PC-3 (cell line): ENCODE measurements around the gene RAB17. TPM values are rescaled to one million over a fixed set of nuclear protein-coding genes. Genes with fewer than 3 reads are reported as not detected.

Source experiments
- ATAC-seq: fragments of 200-7000 bp; cut with Tn5 transposase; 2 replicates; pipeline ENCODE4 v1.9.1; 2020; ENCODE audit warnings: mild to moderate bottlenecking, moderate library complexity
- BruUV-seq: library from RNA; stranded (reverse); fragments of 400-500 nt; replicated peaks from 2 replicates; lab custom pipeline; 2021; lab: Mats Ljungman, UMichigan
- CTCF ChIA-PET: fragments of 300-600 bp; sonication (Branson Sonifier 250); formaldehyde crosslinking; loops from one replicate; lab custom pipeline; 2022; ENCODE audit warnings: antibody characterized with exemption; lab: Charles Lee
- POLR2A ChIA-PET: fragments of 300-600 bp; sonication (Branson Sonifier 250); formaldehyde crosslinking; loops from one replicate; lab custom pipeline; 2022; ENCODE audit warnings: antibody characterized with exemption; ENCODE audit not compliant: unreplicated experiment; lab: Charles Lee
- DNase-seq: peaks from one replicate; pipeline ENCODE4 v3.0.0-alpha.2; 2015
- H2AFZ ChIP-seq: fragments of 300-600 bp; sonication (generic); 2 replicates; pipeline ENCODE4 v1.6.0; 2016; ENCODE audit warnings: antibody characterized with exemption, low read length
- H3F3A ChIP-seq: fragments of 300-600 bp; sonication (generic); one replicate; pipeline ENCODE4 v1.6.0; 2017; ENCODE audit warnings: antibody characterized with exemption, low read length, control low read depth, mild to moderate bottlenecking; ENCODE audit not compliant: unreplicated experiment
- H3K27ac ChIP-seq: fragments of 300-600 bp; sonication (generic); 2 replicates; pipeline ENCODE4 v1.5.1; 2016; ENCODE audit warnings: mild to moderate bottlenecking, low read length
- H3K27me3 ChIP-seq: fragments of 300-600 bp; sonication (generic); 2 replicates; pipeline ENCODE4 v1.6.1; 2016; ENCODE audit warnings: low read length, mixed read lengths
- H3K36me3 ChIP-seq: fragments of 300-600 bp; sonication (generic); 2 replicates; pipeline ENCODE4 v1.6.1; 2016; ENCODE audit warnings: low read depth, mixed run types, low read length, mixed read lengths
- H3K4me1 ChIP-seq: fragments of 300-600 bp; sonication (generic); 2 replicates; pipeline ENCODE4 v1.5.1; 2016; ENCODE audit warnings: low read length; ENCODE audit not compliant: insufficient read depth
- H3K4me2 ChIP-seq: fragments of 300-600 bp; sonication (generic); 2 replicates; pipeline ENCODE4 v1.6.0; 2016; ENCODE audit warnings: low read length
- H3K4me3 ChIP-seq: fragments of 300-600 bp; sonication (generic); 2 replicates; pipeline ENCODE4 v1.5.1; 2016; ENCODE audit warnings: mild to moderate bottlenecking, low read length, mixed read lengths
- H3K79me2 ChIP-seq: fragments of 300-600 bp; sonication (generic); 2 replicates; pipeline ENCODE4 v1.6.1; 2017; ENCODE audit warnings: low read length, mixed read lengths
- H3K9ac ChIP-seq: fragments of 300-600 bp; sonication (generic); 2 replicates; pipeline ENCODE4 v1.6.0; 2016; ENCODE audit warnings: mild to moderate bottlenecking, low read length
- H3K9me2 ChIP-seq: fragments of 300-600 bp; sonication (generic); replicated peaks from 2 replicates; pipeline ENCODE4 v1.6.1; 2016; ENCODE audit warnings: mixed run types, low read length, mixed read lengths
- H3K9me3 ChIP-seq: fragments of 300-600 bp; sonication (generic); 2 replicates; pipeline ENCODE4 v1.6.1; 2016; ENCODE audit warnings: low read length, mixed read lengths
- H4K20me1 ChIP-seq: fragments of 300-600 bp; sonication (generic); 2 replicates; pipeline ENCODE4 v1.6.1; 2016; ENCODE audit warnings: low read length, mixed read lengths
- EZH2 ChIP-seq: fragments of 300-600 bp; sonication (generic); IDR thresholded peaks from one replicate; pipeline ENCODE4 v1.6.1; 2017; ENCODE audit warnings: antibody characterized with exemption, mild to moderate bottlenecking, low read length; ENCODE audit not compliant: unreplicated experiment
- EZH2phosphoT487 ChIP-seq: fragments of 300-600 bp; sonication (generic); IDR thresholded peaks from 2 replicates; pipeline ENCODE4 v1.6.1; 2018; ENCODE audit warnings: mild to moderate bottlenecking, antibody characterized with exemption, low read length, borderline replicate concordance
- intact Hi-C: fragments of 100-400 bp; cut with micrococcal nuclease; formaldehyde crosslinking; loops from 2 replicates; pipeline ENCODE4 v1.9.0; 2023
- total RNA-seq: library from RNA; depleted of rRNA; stranded (reverse); fragments of >200 nt; gene quantifications from 2 replicates; pipeline ENCODE4 v1.2.3, GENCODE V29; 2014
- TF ChIP-seq, protein P1 (sequence below): fragments of 300-600 bp; sonication (generic); conservative IDR thresholded peaks from 2 replicates; pipeline ENCODE4 v1.5.1; 2017; ENCODE audit warnings: antibody characterized with exemption, low read depth, mild to moderate bottlenecking, low read length

RAB17 gene
- total RNA-seq, 1 experiment from 2014 or later, result 28.9 TPM

DNA sequence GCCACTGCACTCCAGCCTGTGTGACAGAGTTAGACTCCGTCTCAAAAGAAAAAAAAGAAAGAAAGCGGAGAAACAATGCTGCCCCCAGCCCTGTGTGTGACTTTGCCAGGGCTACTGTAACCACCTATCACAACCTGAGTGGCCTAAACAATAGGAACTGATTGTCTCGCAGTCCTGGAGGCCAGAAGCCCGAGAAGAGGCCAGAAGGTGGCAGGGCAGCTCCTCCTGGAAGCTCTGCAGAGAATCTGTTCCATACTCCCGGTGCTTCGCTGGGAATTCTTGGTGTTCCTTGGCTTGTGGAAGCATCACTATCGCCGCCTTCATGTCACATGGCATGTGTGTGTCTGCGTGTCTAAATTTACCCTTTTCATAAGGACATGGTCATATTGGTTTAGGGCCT, 14.4 kb upstream of the RAB17 start:
- ATAC-seq, result peak; percentile 68
- no peak overlapping the region for H3K27ac ChIP-seq

DNA sequence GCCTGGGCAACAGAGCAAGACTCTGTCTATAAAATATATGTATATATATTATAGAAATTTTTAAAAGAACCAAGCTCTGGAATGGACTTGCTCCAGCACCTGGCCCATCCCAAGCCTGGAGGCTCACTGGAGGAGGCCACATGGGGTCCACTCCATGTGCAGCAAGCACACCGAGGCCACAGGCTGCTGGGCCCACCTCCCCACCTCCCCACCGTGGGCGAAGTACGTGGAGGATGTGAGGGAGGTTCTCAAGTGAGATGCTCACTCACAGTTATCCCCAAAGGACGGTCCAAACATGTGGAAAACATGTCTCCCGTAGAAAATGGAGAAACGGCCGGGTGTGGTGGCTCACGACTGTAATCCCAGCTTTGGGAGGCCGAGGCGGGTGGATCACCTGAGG, 13.9 kb upstream of the RAB17 start:
- no peaks in the 10 kb centered on the region for H3K36me3 ChIP-seq
- CTCF ChIA-PET, result no interaction called here
- no peak for TF ChIP-seq EZH2phosphoT487

More for the DNA sequence above, 14.4 kb upstream of the RAB17 start:
- peak; percentile 30 for DNase-seq
- H3K4me1 ChIP-seq, result 0 out of 2 replicates have a peak, but pooled peaks cover 4% of the 10 kb centered on the region
- H4K20me1 ChIP-seq, result no peaks in the 10 kb centered on the region
- ChIA-PET CTCF (no interaction called here), POLR2A (interaction anchor here (0.6 kb wide), 1 partner anchor 407 kb away, joined by 5 read pairs; no protein-coding TSS in a partner anchor)
- no peaks in the 10 kb centered on the region for H3K9me3 ChIP-seq
- TF ChIP-seq EZH2phosphoT487 (no peak), EZH2 (no peak)
- TF ChIP-seq, protein P1, sequence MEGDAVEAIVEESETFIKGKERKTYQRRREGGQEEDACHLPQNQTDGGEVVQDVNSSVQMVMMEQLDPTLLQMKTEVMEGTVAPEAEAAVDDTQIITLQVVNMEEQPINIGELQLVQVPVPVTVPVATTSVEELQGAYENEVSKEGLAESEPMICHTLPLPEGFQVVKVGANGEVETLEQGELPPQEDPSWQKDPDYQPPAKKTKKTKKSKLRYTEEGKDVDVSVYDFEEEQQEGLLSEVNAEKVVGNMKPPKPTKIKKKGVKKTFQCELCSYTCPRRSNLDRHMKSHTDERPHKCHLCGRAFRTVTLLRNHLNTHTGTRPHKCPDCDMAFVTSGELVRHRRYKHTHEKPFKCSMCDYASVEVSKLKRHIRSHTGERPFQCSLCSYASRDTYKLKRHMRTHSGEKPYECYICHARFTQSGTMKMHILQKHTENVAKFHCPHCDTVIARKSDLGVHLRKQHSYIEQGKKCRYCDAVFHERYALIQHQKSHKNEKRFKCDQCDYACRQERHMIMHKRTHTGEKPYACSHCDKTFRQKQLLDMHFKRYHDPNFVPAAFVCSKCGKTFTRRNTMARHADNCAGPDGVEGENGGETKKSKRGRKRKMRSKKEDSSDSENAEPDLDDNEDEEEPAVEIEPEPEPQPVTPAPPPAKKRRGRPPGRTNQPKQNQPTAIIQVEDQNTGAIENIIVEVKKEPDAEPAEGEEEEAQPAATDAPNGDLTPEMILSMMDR, result peak; percentile 47
- H3K79me2 ChIP-seq, result no peaks in the 10 kb centered on the region
- H3K9ac ChIP-seq, result no peak overlapping the region
- no peak overlapping the region for H3K4me3 ChIP-seq
- H3K27me3 ChIP-seq, result no peaks in the 10 kb centered on the region
- no peaks in the 10 kb centered on the region for H3K36me3 ChIP-seq
- no TSS peak for BruUV-seq
- H3K4me2 ChIP-seq, result no peak overlapping the region
- no peaks in the 10 kb centered on the region for H3F3A ChIP-seq
- no peak overlapping the region for H2AFZ ChIP-seq
- no peaks in the 10 kb centered on the region for H3K9me2 ChIP-seq
- intact Hi-C loops, result loop anchor here (10.0 kb wide), 1 partner anchor 130 kb away; no protein-coding TSS in a partner anchor

DNA sequence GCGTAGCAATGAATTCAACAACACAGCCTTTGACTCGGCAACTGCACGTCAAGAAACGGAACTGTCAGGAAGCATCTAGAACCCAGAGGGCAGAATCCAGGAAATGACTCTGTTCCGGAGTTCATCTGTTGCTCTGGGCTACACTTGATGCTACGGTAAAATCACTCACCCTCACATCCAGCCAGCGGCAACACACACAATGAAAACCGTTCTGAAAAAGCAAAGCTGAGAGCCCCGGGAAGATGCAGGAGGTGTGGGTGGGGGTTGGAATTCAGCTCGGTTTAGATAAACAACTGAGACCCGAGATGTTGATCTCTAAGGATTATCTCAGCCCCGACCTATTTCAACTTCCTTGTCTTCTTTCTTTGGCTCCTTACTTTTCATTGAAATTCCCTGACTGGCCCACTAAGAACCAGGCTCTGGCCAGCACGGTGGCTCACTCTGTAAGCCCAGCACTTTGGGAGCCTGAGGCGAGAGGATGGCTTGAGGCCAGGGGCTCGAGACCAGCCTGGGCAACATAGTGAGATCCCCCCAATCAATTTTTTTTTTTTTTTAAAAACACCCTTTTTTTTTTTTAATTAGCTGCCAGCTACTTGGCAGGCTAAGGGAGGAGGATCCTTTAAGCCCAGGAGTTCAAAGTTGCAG, 13.3 kb upstream of the RAB17 start:
- Histone ChIP-seq H3K27ac (no peak overlapping the region), H3K4me1 (0 out of 2 replicates have a peak, but pooled peaks cover 4% of the 10 kb centered on the region), H3K4me3 (no peak overlapping the region), H3K9me3 (no peaks in the 10 kb centered on the region), H3K36me3 (no peaks in the 10 kb centered on the region), H3K4me2 (peak overlapping the region; percentile 22; the same call in 1 of the 2 replicates), H4K20me1 (no peaks in the 10 kb centered on the region), H2AFZ (peak overlapping the region; percentile 56), H3F3A (no peaks in the 10 kb centered on the region), H3K9me2 (no peaks in the 10 kb centered on the region), H3K79me2 (no peaks in the 10 kb centered on the region), H3K9ac (no peak overlapping the region), H3K27me3 (no peaks in the 10 kb centered on the region)
- TF ChIP-seq, protein P1, result no peak
- TF ChIP-seq EZH2, result no peak
- TF ChIP-seq EZH2phosphoT487, result no peak
- ATAC-seq (peak; percentile 72), DNase-seq (peak; percentile 17)
- intact Hi-C loops, result loop anchor here (10.0 kb wide), 1 partner anchor 131 kb away; no protein-coding TSS in a partner anchor
- POLR2A ChIA-PET, result no interaction called here
- BruUV-seq, result no TSS peak
- CTCF ChIA-PET, result no interaction called here

More for the DNA sequence above, 13.9 kb upstream of the RAB17 start:
- H3K27ac ChIP-seq, result no peak overlapping the region
- no peak overlapping the region for H3K9ac ChIP-seq
- no peak overlapping the region for H2AFZ ChIP-seq
- no peaks in the 10 kb centered on the region for H3F3A ChIP-seq
- H4K20me1 ChIP-seq, result no peaks in the 10 kb centered on the region
- no peaks in the 10 kb centered on the region for H3K9me3 ChIP-seq
- no TSS peak for BruUV-seq
- H3K79me2 ChIP-seq, result no peaks in the 10 kb centered on the region
- no peaks in the 10 kb centered on the region for H3K27me3 ChIP-seq
- DNase-seq, result no peak
- intact Hi-C loops, result loop anchor here (10.0 kb wide), 1 partner anchor 130 kb away; no protein-coding TSS in a partner anchor
- POLR2A ChIA-PET, result interaction anchor here (0.6 kb wide), 1 partner anchor 407 kb away, joined by 5 read pairs; no protein-coding TSS in a partner anchor
- H3K4me2 ChIP-seq, result no peak overlapping the region
- H3K9me2 ChIP-seq, result no peaks in the 10 kb centered on the region
- H3K4me1 ChIP-seq, result 0 out of 2 replicates have a peak, but pooled peaks cover 4% of the 10 kb centered on the region
- ATAC-seq, result no peak
- H3K4me3 ChIP-seq, result no peak overlapping the region
